GM19395 (cell line): ENCODE measurements around the gene C1orf159.
"Not testable (repeated sequence)": the region's sequence is repeated elsewhere in the genome, so short reads cannot be mapped to it uniquely, and the experiment has no call there.

ENCODE experiments used
- ATAC-seq: cut with Tn5 transposase; IDR thresholded peaks from one replicate; pipeline ENCODE4 v1.9.1; 2021; ENCODE audit warnings: mild to moderate bottlenecking, moderate library complexity; ENCODE audit not compliant: unreplicated experiment

Gene C1orf159

GRCh38 chr1:1119272-1119890, 3.5 kb upstream of the C1orf159 start:
- ATAC-seq, result no peak

- ATAC-seq, result no peak
Observed at GRCh38 chr1:1118876-1119220, 3.0 kb upstream of the C1orf159 start.

GRCh38 chr1:1118011-1118875, 2.4 kb upstream of the C1orf159 start:
- ATAC-seq, result no peak

- no peak for ATAC-seq
Observed at GRCh38 chr1:1117469-1117831, 1.6 kb upstream of the C1orf159 start.

- ATAC-seq, result no peak
Observed at GRCh38 chr1:1116701-1117468, 996 bp upstream of the C1orf159 start.

GRCh38 chr1:1115136-1115785, 628 bp downstream of the C1orf159 start:
- no peak for ATAC-seq

- no peak for ATAC-seq
Observed at GRCh38 chr1:1114431-1114830, 1.5 kb downstream of the C1orf159 start.

GRCh38 chr1:1112237-1112985, 3.5 kb downstream of the C1orf159 start:
- no peak for ATAC-seq

GRCh38 chr1:1111516-1112236, 4.2 kb downstream of the C1orf159 start:
- no peak for ATAC-seq

- no peak for ATAC-seq
Observed at GRCh38 chr1:1110561-1110971, 5.3 kb downstream of the C1orf159 start.

GRCh38 chr1:1109743-1110142, 6.1 kb downstream of the C1orf159 start:
- ATAC-seq, result no peak

GRCh38 chr1:1106510-1107221, 9.2 kb downstream of the C1orf159 start:
- no peak for ATAC-seq

- not testable (repeated sequence) for ATAC-seq
Observed at GRCh38 chr1:1104152-1104551, 11.7 kb downstream of the C1orf159 start.

- ATAC-seq, result no peak
Observed at GRCh38 chr1:1101503-1101902, 14.4 kb downstream of the C1orf159 start.

GRCh38 chr1:1100296-1100695, 15.6 kb downstream of the C1orf159 start:
- ATAC-seq, result no peak

GRCh38 chr1:1099506-1100183, 16.2 kb downstream of the C1orf159 start:
- no peak for ATAC-seq

- ATAC-seq, result no peak
Observed at GRCh38 chr1:1098681-1099421, 17.0 kb downstream of the C1orf159 start.

GRCh38 chr1:1096136-1096535, 19.8 kb downstream of the C1orf159 start:
- not testable (repeated sequence) for ATAC-seq
